DMS 273 (cell line): ENCODE data around the gene PKD2.
"Not testable (repeated sequence)": the region's sequence is repeated elsewhere in the genome, so short reads cannot be mapped to it uniquely, and the experiment has no call there.

Source experiments
- DNase-seq: peaks from one replicate; lab custom pipeline; 2025; ENCODE audit not compliant: unreplicated experiment; lab: John Stamatoyannopoulos, UW

Gene PKD2

GRCh38 chr4:88025868-88026661 lies 18.6 kb downstream of the PKD2 start:
- DNase-seq, result not testable (repeated sequence)

GRCh38 chr4:88027611-88028608 lies 20.5 kb downstream of the PKD2 start:
- no peak for DNase-seq

GRCh38 chr4:88028946-88029345 lies 21.5 kb downstream of the PKD2 start:
- DNase-seq, result no peak

- DNase-seq, result no peak
These were observed 22.1 kb downstream of the PKD2 start for GRCh38 chr4:88029556-88029955.

- DNase-seq, result no peak
These were observed 23.3 kb downstream of the PKD2 start for GRCh38 chr4:88030565-88031310.

- DNase-seq, result peak; percentile 68
These were observed 25.9 kb downstream of the PKD2 start for GRCh38 chr4:88033309-88033708.

GRCh38 chr4:88035292-88035691 lies 27.9 kb downstream of the PKD2 start:
- no peak for DNase-seq

- no peak for DNase-seq
These were observed 30.0 kb downstream of the PKD2 start for GRCh38 chr4:88037447-88037846.

- DNase-seq, result no peak
These were observed 30.5 kb downstream of the PKD2 start for GRCh38 chr4:88037936-88038335.

- no peak for DNase-seq
These were observed 33.3 kb downstream of the PKD2 start for GRCh38 chr4:88040707-88041106.

- DNase-seq, result no peak
These were observed 34.2 kb downstream of the PKD2 start for GRCh38 chr4:88041626-88042025.

GRCh38 chr4:88043001-88043400 lies 35.6 kb downstream of the PKD2 start:
- no peak for DNase-seq

GRCh38 chr4:88043586-88044340 lies 36.3 kb downstream of the PKD2 start:
- DNase-seq, result no peak

- no peak for DNase-seq
These were observed 37.6 kb downstream of the PKD2 start for GRCh38 chr4:88045021-88045420.

- no peak for DNase-seq
These were observed 46.8 kb downstream of the PKD2 start for GRCh38 chr4:88054229-88054628.

- peak; percentile 43 for DNase-seq
These were observed 47.5 kb downstream of the PKD2 start for GRCh38 chr4:88054901-88055300.

- DNase-seq, result no peak
These were observed 50.9 kb downstream of the PKD2 start for GRCh38 chr4:88058295-88058694.

- DNase-seq, result no peak
These were observed 52.3 kb downstream of the PKD2 start for GRCh38 chr4:88059766-88060165.

GRCh38 chr4:88060431-88060830 lies 53.0 kb downstream of the PKD2 start:
- no peak for DNase-seq

- DNase-seq, result no peak
These were observed 54.9 kb downstream of the PKD2 start for GRCh38 chr4:88062311-88062710.
